HG03139 (cell line): ENCODE data around the gene SENP7.
"Not testable (repeated sequence)": the region's sequence is repeated elsewhere in the genome, so short reads cannot be mapped to it uniquely, and the experiment has no call there.

ENCODE experiments used
- ATAC-seq: cut with Tn5 transposase; IDR thresholded peaks from one replicate; pipeline ENCODE4 v1.9.1; 2021; ENCODE audit not compliant: unreplicated experiment

SENP7 gene

DNA sequence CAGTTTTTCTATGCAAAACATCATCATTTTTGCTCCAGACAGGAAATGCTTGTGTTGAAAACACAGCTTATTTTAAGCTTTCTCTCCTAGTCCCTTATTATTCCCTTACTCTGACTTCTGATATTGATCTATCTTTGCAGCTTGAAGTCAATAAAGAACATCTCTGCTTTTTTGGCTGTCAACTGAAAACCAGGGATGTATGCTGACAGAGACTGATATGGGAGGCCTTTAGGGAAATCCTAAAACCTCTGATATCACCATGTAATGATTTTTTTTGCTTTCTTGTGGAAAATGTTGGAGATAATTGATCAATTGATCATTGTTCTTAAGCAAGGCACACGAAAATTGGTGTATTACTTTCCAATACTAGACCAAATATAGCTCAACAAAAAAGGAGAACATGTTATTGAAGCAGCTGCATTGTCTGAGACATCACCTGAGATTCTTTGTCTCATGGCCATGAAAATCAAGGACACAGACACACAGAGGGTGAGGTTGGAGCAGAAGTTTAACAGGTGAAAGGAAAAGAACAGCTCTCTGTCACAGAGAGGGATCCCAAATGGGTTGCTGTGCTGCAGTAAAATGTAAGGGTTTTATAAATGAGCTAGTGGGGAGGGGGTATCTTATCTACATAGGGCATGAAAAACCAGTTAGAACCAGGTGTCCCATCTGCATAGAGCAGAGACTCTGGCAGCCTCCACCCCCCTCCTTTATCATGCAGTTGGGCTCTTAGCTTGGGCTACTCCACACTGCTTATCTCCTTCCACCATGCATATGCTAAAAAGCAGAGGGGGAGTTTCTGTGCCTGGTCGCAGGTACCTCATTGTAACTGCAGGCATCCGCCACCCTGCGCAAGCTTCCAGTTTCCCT is 17.0 kb upstream of the SENP7 start:
- ATAC-seq, result no peak

DNA sequence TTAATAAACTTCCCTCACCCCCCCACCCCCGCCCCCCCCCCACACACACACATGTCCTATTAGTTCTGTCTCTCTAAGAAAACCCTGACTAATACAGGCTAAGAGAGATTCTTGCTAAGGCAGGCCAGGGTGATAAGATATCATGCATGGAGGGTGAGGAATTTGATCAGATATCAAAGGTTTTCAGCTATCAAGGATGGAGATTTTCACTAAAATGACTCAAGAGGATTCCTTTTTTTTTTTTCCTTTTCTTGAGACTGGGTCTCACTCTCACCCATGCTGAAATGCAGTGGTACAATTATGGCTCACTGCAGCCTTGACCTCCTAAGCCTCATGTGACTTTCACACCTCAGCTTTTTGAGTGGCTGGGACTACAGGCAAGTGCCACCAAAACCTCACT is 14.9 kb upstream of the SENP7 start:
- ATAC-seq, result no peak

DNA sequence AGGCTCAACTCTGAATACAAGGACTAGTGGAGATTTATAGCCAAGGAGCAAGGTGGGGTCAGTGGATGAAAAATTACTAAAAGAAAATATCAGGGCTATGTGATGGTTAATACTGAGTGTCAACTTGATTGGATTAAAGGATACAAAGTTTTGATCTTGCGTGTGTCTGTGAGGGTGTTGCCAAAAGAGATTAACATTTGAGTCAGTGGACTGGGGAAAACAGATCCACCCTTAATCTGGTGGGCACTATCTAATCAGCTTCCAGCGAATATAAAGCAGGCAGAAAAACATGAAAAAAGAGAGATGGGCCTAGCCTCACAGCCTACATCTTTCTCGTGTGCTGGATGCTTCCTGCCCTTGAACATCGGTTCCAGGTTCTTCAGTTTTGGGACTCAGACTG is 14.4 kb upstream of the SENP7 start:
- no peak for ATAC-seq

DNA sequence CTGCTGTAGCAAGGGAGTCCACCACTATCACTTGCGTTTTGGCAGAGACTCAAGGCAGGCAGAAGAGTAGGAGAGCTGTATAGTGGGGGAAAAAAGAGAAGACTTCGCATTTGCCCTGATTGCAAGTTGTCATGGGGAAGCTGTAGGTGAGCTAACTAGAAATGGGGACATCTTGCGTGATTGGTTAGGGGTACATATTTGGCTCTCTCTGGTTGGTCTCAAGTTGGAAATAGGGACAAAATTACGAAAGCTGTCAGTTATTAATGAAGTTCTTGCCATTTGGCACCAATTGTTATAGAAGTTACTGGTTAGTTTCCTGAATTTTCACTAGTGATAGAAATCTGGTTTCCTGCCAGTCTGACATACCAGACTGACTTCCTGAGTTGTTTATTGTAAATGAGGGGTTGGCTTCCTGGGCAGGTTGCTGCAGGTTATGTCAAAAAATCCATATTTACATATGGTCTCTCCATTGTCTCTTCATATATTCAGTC is 8.2 kb upstream of the SENP7 start:
- no peak for ATAC-seq

DNA sequence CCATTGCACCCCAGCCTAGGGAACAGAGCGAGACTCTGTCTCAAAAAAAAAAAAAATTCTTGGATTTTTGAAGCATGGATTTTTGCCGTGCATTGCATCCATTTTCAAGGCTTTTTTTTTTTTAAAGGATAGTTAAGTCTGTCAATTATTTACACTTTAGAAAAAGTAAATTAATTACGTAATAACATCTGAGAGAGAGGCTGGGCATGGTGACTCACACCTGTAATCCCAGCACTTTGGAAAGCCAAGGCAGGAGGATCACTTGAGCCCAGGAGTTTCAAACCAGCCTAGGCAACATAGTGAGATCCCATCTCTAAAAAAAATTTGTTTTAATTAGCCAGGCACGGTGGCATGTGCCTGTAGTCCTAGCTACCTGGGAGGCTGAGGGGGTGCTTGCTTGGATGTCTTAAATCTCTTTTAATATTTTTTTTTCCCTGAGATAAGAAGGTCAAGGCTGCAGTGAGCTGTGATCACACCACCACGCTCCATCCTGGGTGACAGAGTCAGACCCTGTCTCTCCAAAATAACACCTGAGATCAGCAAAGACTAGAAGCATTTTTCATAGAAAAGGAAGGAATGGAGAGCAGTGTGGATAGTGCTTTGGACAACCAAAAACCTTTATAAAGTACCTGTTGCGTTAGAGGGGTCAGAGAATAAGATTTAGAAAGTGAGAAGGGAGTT is 6.8 kb upstream of the SENP7 start:
- no peak for ATAC-seq

DNA sequence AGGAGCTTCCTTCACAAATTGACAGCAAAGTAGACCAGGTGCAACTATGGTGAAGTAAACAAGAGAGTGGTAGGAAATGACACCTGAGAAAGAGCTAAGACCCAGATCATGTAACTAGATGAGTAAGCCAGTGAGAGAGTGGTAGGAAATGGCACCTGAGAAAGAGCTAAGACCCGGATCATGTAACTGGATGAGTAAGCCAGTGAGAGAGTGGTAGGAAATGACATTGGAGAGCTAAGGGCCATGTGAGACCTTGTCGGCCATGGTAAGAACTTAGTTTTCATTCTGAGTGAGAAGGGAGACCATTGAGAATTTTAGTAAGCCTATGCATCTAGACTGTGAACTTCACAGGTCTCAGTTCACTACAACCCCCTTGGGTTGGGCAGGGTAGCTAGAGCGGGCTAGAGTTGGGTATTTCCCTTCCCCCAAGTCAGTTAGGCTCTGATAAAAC is 5.4 kb upstream of the SENP7 start:
- peak; percentile 97 for ATAC-seq

DNA sequence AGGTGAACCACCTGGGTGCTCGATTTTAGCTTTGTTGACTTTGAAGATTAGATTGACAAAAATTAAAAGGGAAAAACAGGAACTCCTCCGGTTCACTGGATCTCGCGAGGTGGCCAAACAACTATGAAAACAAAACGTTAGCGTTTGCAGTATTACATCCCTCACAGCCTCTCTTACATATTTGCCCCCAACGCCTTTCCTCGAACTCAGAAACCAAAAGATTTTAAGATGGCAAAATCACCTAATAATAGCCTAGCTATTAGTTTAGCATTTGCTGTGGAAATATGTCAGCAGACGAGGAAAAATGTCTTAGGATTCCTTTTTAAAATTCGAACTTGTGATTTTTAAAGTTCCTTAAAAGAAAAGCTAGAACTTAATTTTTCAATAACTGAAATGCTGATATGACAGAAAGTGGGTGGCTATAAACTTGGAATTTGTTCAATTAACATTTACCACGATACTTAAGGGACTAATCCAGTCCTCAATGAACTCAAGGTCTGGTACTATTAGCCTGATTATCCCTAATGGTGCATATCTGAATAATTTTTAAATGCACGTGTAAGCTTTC is 491 bp upstream of the SENP7 start:
- peak; percentile 25 for ATAC-seq

DNA sequence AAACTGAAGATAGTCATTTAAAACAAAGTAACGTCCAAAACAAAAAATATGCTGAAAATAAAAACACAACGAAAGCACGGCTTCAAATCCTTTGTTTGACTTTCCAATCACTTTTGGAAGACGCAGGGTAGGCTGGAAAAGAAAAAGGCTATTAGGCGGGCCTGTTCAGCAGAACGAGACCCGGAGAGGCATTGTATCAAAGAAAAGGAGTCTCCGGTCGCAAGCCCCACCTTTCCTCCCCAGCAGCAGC is 691 bp downstream of the SENP7 start:
- peak; percentile 35 for ATAC-seq

DNA sequence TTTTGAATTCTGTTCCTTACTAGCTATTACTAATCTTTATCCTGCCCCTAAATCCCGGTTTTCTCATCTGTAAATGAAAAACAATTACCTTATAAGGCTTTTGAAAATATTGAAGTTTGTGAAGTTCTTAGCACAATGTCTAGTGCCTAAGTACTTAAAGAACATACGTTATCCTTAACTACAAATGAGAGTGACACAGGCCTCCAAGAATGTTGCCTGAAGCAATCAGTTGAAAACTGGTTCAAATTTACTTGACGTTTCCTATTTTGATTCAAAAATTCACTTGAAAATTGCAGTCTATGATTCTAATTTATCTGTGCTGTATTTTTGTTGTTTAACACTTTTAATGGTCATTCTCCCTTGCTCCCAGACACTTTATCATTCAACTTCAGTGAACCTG is 3.2 kb downstream of the SENP7 start:
- no peak for ATAC-seq

DNA sequence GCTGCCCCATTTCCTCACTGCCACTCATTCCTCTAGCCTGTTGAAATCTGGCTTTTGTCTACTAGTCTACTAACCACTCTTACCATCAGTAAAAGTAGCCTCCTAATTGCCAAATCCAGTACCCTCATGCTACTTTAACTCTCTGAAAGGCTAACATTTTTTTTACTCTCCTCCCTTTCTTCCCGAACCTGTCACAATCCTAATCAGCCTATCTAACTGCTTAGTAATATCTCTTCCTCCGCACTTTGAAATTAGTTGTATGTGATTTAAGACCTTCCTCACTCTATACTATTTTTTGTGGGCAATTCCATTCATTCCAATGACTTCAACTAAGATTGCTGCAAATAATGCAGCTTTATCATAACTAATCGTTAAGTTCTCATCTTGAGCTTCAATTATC is 3.7 kb downstream of the SENP7 start:
- ATAC-seq, result no peak

DNA sequence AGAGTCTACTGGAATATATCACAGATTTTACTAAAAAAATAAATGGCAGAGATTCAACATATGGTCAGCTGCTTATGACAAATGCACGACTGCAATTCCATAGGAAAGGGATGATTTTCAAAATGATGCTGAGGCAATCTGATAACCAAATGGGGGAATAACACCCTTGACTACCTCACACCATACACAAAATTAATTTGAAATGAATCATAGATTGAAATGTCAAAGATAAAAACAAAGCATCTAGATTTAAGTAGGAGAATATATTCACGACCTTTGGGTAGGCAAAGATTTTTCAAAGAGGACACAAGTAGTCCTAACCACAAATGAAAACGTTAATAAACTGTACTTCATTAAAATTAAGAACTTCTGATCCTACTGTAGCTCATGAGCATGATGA is 11.2 kb downstream of the SENP7 start:
- no peak for ATAC-seq

DNA sequence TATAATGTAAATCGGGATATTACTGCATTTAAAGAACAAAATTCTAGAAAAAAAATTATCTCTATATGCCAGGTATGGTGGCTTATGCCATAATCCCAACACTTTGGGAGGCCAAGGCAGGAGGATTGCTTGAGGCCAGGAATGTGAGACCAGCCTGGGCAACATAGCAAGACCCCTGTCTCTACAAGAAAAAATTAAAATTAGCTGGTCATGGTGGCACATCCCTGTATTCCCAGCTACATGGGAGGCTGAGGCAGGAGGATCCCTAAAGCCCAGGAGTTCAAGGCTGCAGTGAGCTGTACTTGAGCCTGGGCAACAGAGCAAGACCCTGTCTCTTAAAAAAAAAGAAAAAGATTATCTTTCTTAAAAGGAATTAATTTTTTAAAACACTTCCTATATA is 12.8 kb downstream of the SENP7 start:
- ATAC-seq, result no peak

DNA sequence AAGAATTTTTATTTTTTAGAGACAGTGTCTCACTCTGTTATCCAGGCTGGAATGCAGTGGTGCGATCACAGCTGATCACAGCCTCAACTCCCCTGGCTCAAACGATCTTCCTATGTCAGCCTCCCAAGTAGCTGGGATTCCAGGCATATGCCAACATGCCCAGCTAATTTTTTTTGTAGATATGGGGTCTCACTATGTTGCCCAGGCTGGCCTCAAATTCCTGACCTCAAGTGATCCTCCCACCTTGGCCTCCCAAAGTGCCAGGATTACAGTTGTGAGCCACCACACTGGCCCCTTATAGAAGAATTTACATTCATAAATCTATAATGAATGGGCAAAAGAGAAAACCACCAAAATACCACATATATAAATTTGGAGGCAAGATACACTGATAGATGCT is 15.2 kb downstream of the SENP7 start:
- no peak for ATAC-seq

DNA sequence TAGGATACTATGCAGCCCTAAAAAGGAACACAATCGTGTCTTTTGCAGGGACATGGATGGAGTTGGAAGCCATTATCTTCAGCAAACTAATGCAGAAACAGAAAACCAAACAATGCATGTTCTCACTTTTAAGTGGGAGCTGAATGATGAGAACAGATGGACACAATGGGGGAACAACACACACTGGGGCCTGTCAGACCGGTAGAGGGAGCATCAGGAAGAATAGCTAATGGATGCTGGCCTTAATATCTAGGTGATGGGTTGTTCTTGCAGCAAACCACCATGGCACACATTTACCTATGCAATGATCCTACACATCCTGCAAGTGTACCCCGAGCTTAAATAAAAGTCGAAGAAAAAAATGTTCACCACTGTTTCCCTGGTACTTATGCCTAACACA is 17.5 kb downstream of the SENP7 start:
- ATAC-seq, result no peak

DNA sequence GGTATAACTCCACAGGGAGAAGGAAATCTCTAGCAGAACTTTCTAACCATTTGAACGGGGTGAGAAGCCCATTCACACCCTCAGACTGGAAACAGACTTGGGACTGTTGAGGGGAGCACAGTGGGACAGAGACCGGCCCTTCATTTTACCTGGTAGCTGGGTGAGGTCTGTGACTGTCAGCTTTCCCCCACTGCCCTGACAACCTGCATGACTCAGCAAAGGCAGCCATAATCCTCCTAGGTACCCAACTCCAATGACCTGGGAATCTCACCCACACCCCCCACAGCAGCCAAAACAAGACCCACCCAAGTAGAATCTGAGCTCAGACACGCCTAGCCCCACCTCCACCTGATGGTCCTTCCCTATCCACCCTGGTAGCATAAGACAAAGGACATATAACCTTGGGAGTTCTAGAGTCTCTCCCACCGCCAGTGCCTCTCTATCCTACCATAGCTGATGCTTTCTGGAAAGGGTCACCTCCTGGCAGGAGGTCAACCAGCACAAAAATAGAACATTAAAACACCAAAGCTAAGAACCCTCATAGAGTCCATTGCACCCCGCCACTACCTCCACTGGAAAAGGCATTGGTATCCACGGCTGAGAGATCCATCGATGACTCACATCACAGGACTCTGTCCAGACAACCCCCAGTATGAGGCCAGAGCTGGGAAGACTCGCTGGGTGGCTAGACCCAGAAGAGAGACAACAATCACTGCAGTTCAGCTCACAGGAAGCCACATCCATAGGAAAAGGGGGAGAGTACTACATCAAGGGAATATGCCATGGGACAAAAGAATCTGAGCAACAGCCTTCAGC is 28.0 kb downstream of the SENP7 start:
- no peak for ATAC-seq

DNA sequence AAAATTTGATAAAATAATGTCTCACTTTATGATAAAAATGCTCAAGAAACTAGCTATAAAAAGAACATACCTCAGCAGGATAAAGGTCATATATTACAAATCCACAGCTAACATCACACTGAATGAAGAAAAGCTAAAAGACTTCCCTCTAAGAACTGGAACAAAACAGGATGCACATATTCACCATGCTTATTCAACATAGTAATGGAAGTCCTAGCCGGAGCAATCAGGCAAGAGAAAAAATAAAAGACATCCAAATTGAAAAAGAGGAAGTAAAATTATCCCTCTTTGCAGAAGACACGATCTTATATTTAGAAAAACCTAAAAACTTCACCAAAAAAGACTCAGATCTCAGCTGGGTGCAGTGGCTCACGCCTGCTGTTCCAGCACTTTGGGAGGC is 34.0 kb downstream of the SENP7 start:
- ATAC-seq, result no peak

DNA sequence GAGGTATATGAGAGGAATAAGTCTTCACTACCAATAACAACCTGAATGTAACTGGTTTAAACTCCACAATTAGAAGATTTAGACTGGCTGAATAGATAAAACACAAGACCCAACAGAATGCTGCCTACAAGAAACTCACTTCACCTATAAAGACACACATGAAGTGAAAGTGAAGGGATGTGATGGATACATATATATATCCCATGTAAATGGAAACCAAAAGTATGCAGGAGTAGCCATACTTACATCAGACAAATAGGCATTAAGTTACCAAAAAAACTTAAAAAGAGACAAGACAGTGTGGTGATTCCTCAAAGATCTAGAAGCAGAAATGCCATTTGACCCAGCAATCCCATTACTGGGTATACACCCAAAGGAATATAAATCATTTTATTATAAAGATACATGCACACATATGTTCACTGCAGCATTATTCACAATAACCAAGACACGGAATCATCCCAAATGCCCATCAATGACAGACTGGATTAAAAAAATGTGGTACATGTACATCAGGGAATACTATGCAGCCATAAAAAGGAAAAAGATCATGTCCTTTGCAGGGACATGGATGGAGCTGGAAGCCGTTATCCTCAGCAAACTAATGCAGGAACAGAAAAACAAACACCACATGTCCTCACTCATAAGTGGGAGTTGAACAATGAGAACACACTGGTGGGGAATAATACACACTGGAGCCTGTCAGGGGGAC is 38.0 kb downstream of the SENP7 start:
- not testable (repeated sequence) for ATAC-seq

DNA sequence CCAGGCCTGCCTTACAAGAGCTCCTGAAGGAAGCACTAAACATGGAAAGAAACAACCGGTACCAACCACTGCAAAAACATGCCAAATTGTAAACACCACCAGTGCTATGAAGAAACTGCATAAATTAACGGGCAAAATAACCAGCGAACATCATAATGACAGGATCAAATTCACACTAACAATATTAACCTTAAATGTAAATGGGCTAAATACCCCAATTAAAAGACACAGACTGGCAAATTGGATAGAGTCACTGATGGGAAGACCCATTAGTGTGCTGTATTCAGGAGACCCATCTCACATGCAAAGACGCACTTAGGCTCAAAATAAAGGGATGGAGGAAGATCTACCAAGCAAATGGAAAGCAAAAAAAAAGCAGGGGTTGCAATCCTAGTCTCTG is 44.3 kb downstream of the SENP7 start:
- not testable (repeated sequence) for ATAC-seq

DNA sequence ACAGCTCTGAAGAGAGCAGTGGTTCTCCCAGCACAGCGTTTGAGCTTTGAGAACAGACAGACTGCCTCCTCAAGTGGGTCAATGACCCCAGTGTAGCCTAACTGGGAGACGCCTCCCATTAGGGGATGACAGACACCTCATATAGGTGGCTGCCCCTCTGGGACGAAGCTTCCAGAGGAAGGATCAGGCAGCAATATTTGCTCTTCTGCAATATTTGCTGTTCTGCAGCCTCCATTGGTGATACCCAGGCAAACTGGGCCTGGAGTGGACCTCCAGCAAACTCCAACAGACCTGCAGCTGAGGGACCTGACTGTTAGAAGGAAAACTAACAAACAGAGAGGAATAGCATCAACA is 45.7 kb downstream of the SENP7 start:
- ATAC-seq, result not testable (repeated sequence)

DNA sequence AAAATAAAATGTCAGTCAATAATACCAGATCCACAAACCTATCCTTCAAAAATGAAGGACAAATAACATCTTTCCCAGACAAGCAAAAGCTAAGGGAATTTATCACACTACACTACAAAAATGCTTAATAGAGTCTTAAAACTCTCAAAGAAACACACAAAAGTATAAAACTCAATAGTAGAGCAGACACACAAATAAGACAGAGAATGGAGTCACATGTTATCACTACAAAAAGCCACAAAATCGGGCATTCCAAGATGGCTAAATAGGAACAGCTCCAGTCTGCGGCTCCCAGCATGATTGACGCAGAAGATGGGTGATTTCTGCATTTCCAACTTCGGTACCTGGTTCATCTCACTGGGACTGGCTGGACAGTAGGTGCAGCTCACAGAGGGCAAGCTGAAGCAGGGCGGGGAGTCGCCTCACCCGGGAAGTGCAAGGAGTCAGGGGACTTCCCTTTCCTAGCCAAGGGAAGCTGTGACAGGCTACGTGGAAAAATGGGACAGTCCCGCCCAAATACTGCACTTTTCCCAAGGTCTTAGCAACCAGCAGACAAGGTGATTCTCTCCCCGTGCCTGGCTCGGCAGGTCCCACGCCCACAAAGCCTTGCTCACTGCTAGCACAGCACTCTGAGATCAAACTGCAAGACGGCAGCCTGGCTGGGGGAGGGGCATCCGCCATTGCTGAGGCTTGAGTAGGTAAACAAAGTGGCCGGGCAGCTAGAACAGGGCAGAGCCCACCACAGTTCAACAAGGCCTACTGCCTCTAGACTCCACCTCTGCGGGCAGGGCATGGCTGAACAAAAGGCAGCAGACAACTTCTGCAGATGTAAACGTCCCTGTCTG is 46.3 kb downstream of the SENP7 start:
- ATAC-seq, result no peak
